Osteoblast (primary cell): Measurements from ENCODE around the gene ERH. TPM values are rescaled to one million over a fixed set of nuclear protein-coding genes. Genes with fewer than 3 reads are reported as not detected.

Experiments
- DNase-seq: peaks from one replicate; pipeline ENCODE4 v3.0.0; 2011; ENCODE audit warnings: low spot score, mixed read lengths; ENCODE audit not compliant: insufficient read length; ENCODE audit errors: missing footprints
- H2AFZ ChIP-seq: 2 replicates; pipeline ENCODE4 v1.6.0; 2011; ENCODE audit warnings: mild to moderate bottlenecking, low read length
- H3K27ac ChIP-seq: 2 replicates; pipeline ENCODE4 v1.5.1; 2011; ENCODE audit warnings: mild to moderate bottlenecking, low read depth, low read length, moderate library complexity
- H3K27me3 ChIP-seq: 2 replicates; pipeline ENCODE4 v1.6.0; 2012; ENCODE audit warnings: mild to moderate bottlenecking, control low read depth, inconsistent platforms, low read length, moderate library complexity; ENCODE audit not compliant: insufficient read depth
- H3K36me3 ChIP-seq: 2 replicates; pipeline ENCODE4 v1.5.1; 2011; ENCODE audit warnings: mild to moderate bottlenecking, low read length, control low read depth, moderate library complexity; ENCODE audit not compliant: insufficient read depth
- H3K4me1 ChIP-seq: 2 replicates; pipeline ENCODE4 v1.5.1; 2011; ENCODE audit warnings: mild to moderate bottlenecking, low read length, control low read depth, moderate library complexity; ENCODE audit not compliant: insufficient read depth
- H3K4me2 ChIP-seq: 2 replicates; pipeline ENCODE4 v1.6.0; 2011; ENCODE audit warnings: mild to moderate bottlenecking, low read length; ENCODE audit not compliant: insufficient read depth
- H3K4me3 ChIP-seq: fragments of 200-600 bp; sonication (generic); 3 replicates; pipeline ENCODE4 v1.5.1; 2012; ENCODE audit warnings: mild to moderate bottlenecking, low read length, inconsistent platforms; ENCODE audit not compliant: insufficient read depth
- H3K79me2 ChIP-seq: 2 replicates; pipeline ENCODE4 v1.6.0; 2012; ENCODE audit warnings: mild to moderate bottlenecking, low read length, control low read depth, inconsistent platforms; ENCODE audit not compliant: insufficient read depth
- H3K9me3 ChIP-seq: 2 replicates; pipeline ENCODE4 v1.5.1; 2011; ENCODE audit warnings: low read depth, low read length, control low read depth
- H4K20me1 ChIP-seq: 2 replicates; pipeline ENCODE4 v1.6.0; 2012; ENCODE audit warnings: mild to moderate bottlenecking, low read length, control low read depth; ENCODE audit not compliant: insufficient read depth
- CTCF ChIP-seq: IDR thresholded peaks from 2 replicates; pipeline ENCODE4 v1.5.1; 2011; ENCODE audit warnings: mild to moderate bottlenecking, low read depth, low read length, moderate library complexity; ENCODE audit errors: extremely low read depth
- total RNA-seq: library from RNA; depleted of rRNA; stranded (reverse); fragments of >200 nt; gene quantifications from 2 replicates; pipeline ENCODE4 v1.2.3, GENCODE V29; 2012

Gene ERH
- total RNA-seq, 1 donor, result 75.3 TPM

GRCh38 chr14:69349091-69349777 lies 48.9 kb downstream of the ERH start:
- no peak overlapping the region for H3K27ac ChIP-seq
- TF ChIP-seq CTCF, result no peak
- no peaks in the 10 kb centered on the region for H3K79me2 ChIP-seq
- no peaks in the 10 kb centered on the region for H3K9me3 ChIP-seq
- H3K4me1 ChIP-seq, result no peaks in the 10 kb centered on the region
- H3K4me2 ChIP-seq, result no peak overlapping the region
- no peaks in the 10 kb centered on the region for H4K20me1 ChIP-seq
- no peaks in the 10 kb centered on the region for H3K36me3 ChIP-seq
- no peak overlapping the region for H2AFZ ChIP-seq
- peak; percentile 81 for DNase-seq
- no peak overlapping the region for H3K4me3 ChIP-seq
- H3K27me3 ChIP-seq, result peaks cover 5% of the 10 kb centered on the region

GRCh38 chr14:69346710-69347109 lies 51.4 kb downstream of the ERH start:
- no peak overlapping the region for H3K4me2 ChIP-seq
- peaks cover 5% of the 10 kb centered on the region for H3K27me3 ChIP-seq
- peak; percentile 92 for DNase-seq
- H3K9me3 ChIP-seq, result no peaks in the 10 kb centered on the region
- no peaks in the 10 kb centered on the region for H4K20me1 ChIP-seq
- H3K4me3 ChIP-seq, result no peak overlapping the region
- no peaks in the 10 kb centered on the region for H3K36me3 ChIP-seq
- TF ChIP-seq CTCF, result peak; percentile 74
- H3K27ac ChIP-seq, result no peak overlapping the region
- H2AFZ ChIP-seq, result peak overlapping the region; percentile 59
- no peaks in the 10 kb centered on the region for H3K4me1 ChIP-seq
- no peaks in the 10 kb centered on the region for H3K79me2 ChIP-seq

GRCh38 chr14:69345402-69345801 lies 52.7 kb downstream of the ERH start:
- Histone ChIP-seq H4K20me1 (no peaks in the 10 kb centered on the region), H2AFZ (no peak overlapping the region), H3K4me1 (no peaks in the 10 kb centered on the region), H3K27ac (no peak overlapping the region), H3K4me2 (no peak overlapping the region), H3K4me3 (no peak overlapping the region), H3K79me2 (no peaks in the 10 kb centered on the region), H3K9me3 (no peaks in the 10 kb centered on the region), H3K36me3 (no peaks in the 10 kb centered on the region), H3K27me3 (peaks cover 14% of the 10 kb centered on the region)
- no peak for TF ChIP-seq CTCF
- peak; percentile 50 for DNase-seq

- Histone ChIP-seq H3K79me2 (no peaks in the 10 kb centered on the region), H3K4me2 (no peak overlapping the region), H3K4me1 (no peaks in the 10 kb centered on the region), H4K20me1 (no peaks in the 10 kb centered on the region), H3K9me3 (no peaks in the 10 kb centered on the region), H2AFZ (no peak overlapping the region), H3K4me3 (no peak overlapping the region), H3K36me3 (no peaks in the 10 kb centered on the region), H3K27me3 (peaks cover 17% of the 10 kb centered on the region), H3K27ac (no peak overlapping the region)
- DNase-seq, result peak; percentile 58
- no peak for TF ChIP-seq CTCF
Observed at GRCh38 chr14:69344171-69344570, 53.9 kb downstream of the ERH start.
